ENCODE data around the gene MED16. TPM values are rescaled to one million over a fixed set of nuclear protein-coding genes. Genes with fewer than 3 reads are reported as not detected.

Gene MED16
- total RNA-seq, 1 experiment from 2014 or later = 83.1 TPM

GRCh38 chr19:861756-862580 lies 31.0 kb downstream of the MED16 start:
- Histone ChIP-seq H2BK5ac (ENCODE audit: insufficient read length, low read length) (no peak overlapping the region), H2BK120ac (ENCODE audit: low read depth, low read length, poor library complexity, severe bottlenecking) (no peak overlapping the region), H2BK12ac (ENCODE audit: insufficient read length, low read depth, low read length) (no peak overlapping the region), H4K8ac (replicated peaks; ENCODE audit: insufficient read length, low read depth, low read length) (no peak overlapping the region), H3K27ac (ENCODE audit: insufficient read length, low read depth, low read length) (no peak overlapping the region), H3K79me2 (ENCODE audit: insufficient read depth, low read length) (no peaks in the 10 kb centered on the region), H3K14ac (ENCODE audit: insufficient read depth, low read length) (no peak overlapping the region), H3K79me1 (ENCODE audit: insufficient read depth, low read depth, low read length, poor library complexity, severe bottlenecking) (no peaks in the 10 kb centered on the region), H4K5ac (ENCODE audit: insufficient read length, low read depth, low read length) (no peak overlapping the region), H3K4ac (ENCODE audit: low read depth, low read length) (no peak overlapping the region), H4K20me1 (ENCODE audit: control insufficient read depth, insufficient read depth, insufficient read length) (no peaks in the 10 kb centered on the region), H2AFZ (ENCODE audit: low read length) (no peak overlapping the region), H3K27me3 (ENCODE audit: insufficient read depth, low read length) (peaks cover 3% of the 10 kb centered on the region; the same call in 1 of the 2 replicates), H2BK20ac (ENCODE audit: low read depth, low read length, poor library complexity, severe bottlenecking) (no peak overlapping the region), H3K56ac (ENCODE audit: insufficient read length, low read depth, low read length) (no peak overlapping the region), H3K4me1 (ENCODE audit: insufficient read depth, low read length) (no peaks in the 10 kb centered on the region), H3K18ac (ENCODE audit: insufficient read length, low read depth, low read length) (peak overlapping the region; percentile 22), H4K91ac (ENCODE audit: insufficient read length, low read depth, low read length) (no peak overlapping the region), H3K23ac (ENCODE audit: insufficient read length, low read depth, low read length) (no peak overlapping the region), H3K9me3 (ENCODE audit: control insufficient read depth, low read depth, low read length) (no peaks in the 10 kb centered on the region), H2AK5ac (ENCODE audit: insufficient read length, low read length) (no peak overlapping the region), H3K23me2 (ENCODE audit: insufficient read length, low read depth, low read length, poor library complexity, severe bottlenecking) (peaks cover 3% of the 10 kb centered on the region), H3K4me2 (ENCODE audit: insufficient read depth, insufficient read length, low read length) (peak overlapping the region; percentile 16), H3K9ac (ENCODE audit: extremely low read depth, insufficient read length, low read length) (no peak overlapping the region), H3T11ph (ENCODE audit: low read length) (no peak overlapping the region), H2BK15ac (ENCODE audit: low read depth, low read length) (no peak overlapping the region)
- Mint-ChIP-seq H3K36me3 (ENCODE audit: insufficient read depth in 1 of 3, low read depth in 3 of 3) (peaks cover 0 to 6% (median 4%) of the 10 kb centered on the region in 3 experiments; a peak in 5 of 7 replicates), H3K27me3 (ENCODE audit: low read depth) (peaks cover 43% of the 10 kb centered on the region), H3K4me1 (peaks cover 2 to 11% of the 10 kb centered on the region in 2 experiments; a peak in 3 of 4 replicates), H3K4me3 (peak overlapping the region; percentile 4 to 83; a peak in 3 of 5 replicates), H3K9me3 (peaks cover 0 to 2% of the 10 kb centered on the region in 2 experiments; a peak in 1 of 5 replicates), H3K27ac (no peak overlapping the region)
- TF ChIP-seq, protein P1, sequence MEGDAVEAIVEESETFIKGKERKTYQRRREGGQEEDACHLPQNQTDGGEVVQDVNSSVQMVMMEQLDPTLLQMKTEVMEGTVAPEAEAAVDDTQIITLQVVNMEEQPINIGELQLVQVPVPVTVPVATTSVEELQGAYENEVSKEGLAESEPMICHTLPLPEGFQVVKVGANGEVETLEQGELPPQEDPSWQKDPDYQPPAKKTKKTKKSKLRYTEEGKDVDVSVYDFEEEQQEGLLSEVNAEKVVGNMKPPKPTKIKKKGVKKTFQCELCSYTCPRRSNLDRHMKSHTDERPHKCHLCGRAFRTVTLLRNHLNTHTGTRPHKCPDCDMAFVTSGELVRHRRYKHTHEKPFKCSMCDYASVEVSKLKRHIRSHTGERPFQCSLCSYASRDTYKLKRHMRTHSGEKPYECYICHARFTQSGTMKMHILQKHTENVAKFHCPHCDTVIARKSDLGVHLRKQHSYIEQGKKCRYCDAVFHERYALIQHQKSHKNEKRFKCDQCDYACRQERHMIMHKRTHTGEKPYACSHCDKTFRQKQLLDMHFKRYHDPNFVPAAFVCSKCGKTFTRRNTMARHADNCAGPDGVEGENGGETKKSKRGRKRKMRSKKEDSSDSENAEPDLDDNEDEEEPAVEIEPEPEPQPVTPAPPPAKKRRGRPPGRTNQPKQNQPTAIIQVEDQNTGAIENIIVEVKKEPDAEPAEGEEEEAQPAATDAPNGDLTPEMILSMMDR (conservative IDR thresholded peaks at IDR 0.05) = peak; percentile 47
- peak; percentile 98 for DNase-seq
- no CpG with 5 or more reads among the region's 60 CpGs for WGBS (ENCODE audit: extremely low coverage, insufficient read length, low lambda C conversion rate)

Measured in H9 (cell line).